GM21723 (cell line): Measurements from ENCODE around the gene TRIM63.
A peak's percentile ranks its signal among the peaks of the same experiment; 100 is the strongest.
"Not testable (repeated sequence)": the region's sequence is repeated elsewhere in the genome, so short reads cannot be mapped to it uniquely, and the experiment has no call there.

Experiments used
- ATAC-seq: cut with Tn5 transposase; IDR thresholded peaks from one replicate; pipeline ENCODE4 v1.9.1; 2021; ENCODE audit warnings: mild to moderate bottlenecking, moderate library complexity; ENCODE audit not compliant: unreplicated experiment

TRIM63 gene

DNA sequence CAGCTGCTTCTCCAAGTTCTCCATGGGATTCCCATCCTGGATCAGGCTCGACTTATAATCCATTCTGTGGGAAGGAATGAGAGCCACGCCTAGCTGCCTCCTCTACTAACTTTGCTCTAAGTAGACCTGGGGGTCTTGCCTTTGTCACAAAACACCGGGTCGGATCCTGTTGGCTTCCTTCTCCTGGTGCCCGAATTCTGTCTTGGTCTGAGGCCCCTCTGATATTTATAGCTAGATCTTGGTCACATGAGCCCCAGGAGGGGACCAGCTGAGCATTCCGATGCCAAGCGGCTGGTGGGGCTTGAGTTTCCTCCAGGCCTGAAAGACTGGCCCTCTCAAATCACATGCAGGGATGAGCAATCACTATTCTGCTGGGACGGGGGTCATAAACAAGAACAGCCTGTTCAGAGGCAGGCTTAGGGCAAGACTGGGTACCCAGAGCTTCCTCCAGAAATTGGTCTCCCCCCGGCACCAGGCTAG, at the start of gene TRIM63:
Gene TRIM63, minus strand, starts transcription at position 199 of the 480 bp plus-strand sequence. Its CDS starts 136 bp downstream, at position 63.
- ATAC-seq, result no peak

DNA sequence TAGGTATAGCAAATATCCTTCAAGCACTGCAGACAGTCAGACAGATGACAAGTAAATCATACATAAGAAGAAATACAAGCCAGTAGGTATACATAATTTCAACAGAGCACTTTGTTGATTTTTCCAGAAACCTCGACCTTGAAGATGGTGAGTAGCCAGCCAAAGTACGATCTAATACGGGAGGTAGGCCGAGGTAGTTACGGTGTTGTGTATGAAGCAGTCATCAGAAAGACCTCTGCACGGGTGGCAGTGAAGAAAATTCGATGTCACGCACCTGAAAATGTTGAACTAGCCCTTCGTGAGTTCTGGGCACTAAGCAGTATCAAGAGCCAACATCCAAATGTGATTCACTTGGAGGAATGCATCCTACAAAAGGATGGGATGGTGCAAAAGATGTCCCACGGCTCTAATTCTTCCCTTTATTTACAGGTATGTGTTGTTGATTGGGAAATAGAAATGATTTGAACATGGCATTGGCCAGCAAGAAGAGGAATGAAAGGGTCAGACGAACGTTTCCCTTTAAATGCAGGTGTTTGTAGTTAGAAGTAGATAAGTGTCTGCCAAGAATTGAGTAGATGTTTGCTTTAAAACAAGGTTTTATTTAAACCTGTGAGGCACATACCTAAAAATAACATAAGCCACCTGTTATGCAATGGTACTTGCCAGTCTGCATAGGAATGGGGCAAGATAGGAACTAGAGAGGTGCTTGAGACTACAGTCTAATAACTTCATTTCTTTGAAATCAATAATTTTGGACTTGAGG, 46.9 kb upstream of the TRIM63 start:
- ATAC-seq, result no peak

DNA sequence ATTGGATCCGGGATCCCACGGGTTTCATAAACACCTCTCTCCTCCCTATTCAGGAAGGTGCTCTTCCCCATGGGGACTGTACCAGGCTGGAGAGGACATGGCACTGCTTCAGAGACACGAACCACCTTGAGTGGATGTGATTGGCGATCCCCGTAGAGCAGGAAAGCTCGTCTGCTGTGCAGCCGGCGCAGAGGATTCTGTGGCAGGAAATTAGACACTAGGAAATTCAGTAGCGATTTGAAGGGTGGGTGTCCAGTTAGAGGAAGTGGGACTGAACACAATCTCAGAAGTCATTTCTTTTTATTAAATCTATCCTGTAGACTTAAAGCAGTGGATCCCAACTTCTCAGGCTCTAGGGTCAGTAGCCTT, 45.0 kb upstream of the TRIM63 start:
- ATAC-seq, result peak; percentile 11

DNA sequence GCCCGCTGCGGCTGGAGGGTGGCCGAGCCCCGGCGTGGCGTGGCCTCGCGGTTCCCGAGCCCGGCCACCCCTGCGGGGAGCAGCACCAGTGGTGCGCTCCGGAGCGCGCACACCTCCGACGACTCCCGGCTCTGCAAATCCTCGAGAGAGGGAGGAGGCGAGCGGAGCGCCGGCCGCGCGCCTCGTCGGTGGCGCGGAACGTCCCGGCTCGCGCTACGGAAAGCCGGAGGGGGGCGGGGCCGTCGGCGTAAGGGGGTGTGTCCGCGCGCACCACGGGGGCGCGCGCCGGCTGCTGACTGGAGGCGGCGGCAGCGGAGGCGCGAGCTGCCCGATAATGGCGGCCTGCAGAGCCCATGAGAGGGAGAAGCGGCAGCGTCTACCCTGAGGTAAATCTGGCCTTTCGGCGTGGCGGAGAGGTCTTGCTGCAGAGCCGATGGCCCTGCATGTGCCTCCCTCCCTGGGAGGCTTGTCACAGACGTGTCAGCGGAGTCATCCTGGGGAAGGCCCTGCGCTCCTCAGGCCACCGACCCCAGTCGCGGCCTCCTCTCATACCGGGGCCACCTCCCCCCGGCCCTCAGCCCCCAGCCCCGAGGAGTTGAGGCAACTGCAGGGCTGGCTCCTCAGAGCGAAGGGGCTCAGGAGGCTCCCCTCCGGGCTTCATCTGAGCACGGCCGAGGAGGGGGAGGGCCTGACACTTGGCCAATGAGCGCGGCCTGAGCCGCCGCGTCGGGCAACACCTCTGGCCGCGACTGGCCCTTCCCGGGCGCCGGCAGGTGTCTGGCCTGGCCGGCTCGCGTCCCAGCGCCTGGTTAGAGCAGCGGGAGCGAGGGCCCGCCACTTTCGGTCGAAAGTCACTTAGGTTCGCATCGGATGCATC, 44.3 kb upstream of the TRIM63 start, which contains the start of gene PDIK1L:
Gene PDIK1L, plus strand, starts transcription at position 295 of the 877 bp plus-strand sequence. CDS start 2,485 bp downstream, outside the sequence.
- peak; percentile 61 for ATAC-seq

DNA sequence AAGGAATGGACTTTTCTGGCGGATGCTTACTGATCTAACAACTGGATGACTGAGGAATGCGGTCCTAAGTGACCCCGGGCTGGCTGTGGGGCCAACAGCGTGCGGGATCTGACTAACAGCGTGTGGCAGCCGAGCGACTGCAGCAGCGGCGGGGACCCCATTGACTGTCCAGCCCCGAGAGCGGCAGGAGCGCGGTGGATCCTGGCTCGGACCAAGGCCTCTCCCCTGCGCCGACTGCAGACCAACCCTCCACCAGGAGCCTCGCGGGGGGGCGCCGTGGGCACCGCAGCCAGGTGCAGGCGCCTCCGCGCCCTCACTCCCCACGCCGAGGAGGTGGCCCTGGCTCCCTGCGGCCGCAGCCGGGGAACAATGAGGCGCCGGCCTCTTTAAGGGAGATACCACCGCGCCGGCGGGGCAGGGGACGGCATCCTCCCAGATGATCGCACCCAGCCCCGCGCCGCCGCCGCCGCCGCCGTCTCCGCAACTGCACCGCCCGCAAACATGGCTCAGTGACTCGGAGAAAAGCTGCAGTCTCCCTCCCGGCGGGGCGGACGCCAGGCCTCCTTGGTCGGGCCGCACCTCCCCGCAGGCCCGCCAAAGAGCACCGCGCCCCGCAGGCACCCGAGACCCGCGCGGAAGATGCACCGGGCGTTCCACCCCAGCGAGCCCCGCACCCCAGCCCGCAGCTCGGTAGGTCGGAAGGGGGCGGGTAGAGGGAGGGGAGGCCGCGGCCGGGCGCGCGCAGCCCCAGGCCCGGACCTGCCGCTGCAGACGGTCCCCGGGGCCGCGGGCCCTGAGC, 43.5 kb upstream of the TRIM63 start:
- peak; percentile 58 for ATAC-seq

DNA sequence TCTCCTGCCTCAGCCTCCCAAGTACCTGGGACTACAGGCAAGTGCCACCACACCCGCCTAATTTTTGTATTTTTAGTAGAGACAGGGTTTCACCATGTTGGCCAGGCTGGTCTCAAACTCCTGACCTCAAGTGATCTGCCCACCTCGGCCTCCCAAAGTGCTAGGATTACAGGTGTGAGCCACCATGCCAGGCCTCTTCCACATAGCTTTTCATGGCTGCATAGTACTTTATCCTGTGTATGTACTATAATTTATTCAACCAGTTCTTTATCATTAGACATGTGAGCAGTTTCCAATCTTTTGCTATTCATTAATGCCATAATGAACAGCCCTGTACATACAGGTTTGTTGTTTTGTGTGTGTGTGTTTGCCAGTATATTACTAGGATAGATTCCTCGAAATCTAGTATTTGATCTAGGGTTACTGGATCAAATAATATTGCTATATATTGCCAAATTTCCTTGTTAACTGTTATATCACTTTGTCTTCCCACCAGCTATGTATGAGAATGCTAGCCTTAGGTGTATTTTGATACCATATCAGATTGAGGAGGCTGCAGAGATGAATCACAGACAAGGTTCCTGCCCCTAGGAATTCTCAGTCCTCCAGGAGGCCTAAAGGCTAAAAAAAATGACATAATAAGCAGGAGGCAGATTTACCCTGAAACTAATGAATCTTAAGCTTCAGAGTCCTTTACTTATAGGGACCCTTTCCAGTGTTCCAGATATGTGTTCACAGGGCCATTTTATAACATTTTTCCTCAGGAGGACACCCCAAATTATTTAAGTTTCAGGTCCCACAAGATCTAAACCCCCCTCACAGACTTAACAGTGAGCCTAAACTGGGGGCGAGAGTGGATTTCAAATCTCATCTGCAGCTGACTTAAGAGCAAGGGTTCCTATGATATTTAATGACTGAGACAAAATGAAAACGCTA, 42.1 kb upstream of the TRIM63 start:
- ATAC-seq, result no peak

DNA sequence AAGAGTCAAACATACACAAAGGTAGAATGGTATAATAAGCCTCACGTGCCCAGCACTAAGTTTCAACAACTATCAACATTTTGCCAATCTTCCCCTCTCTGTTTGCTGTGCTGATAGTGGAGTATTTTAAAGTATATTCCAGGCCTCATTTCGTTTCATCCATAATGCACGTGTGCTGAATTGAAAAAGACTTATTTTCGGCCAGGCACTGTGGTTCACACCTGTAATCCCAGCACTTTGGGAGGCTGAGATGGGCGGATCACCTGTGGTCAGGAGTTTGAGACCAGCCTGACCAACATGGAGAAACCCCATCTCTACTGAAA, 37.8 kb upstream of the TRIM63 start:
- ATAC-seq, result not testable (repeated sequence)

DNA sequence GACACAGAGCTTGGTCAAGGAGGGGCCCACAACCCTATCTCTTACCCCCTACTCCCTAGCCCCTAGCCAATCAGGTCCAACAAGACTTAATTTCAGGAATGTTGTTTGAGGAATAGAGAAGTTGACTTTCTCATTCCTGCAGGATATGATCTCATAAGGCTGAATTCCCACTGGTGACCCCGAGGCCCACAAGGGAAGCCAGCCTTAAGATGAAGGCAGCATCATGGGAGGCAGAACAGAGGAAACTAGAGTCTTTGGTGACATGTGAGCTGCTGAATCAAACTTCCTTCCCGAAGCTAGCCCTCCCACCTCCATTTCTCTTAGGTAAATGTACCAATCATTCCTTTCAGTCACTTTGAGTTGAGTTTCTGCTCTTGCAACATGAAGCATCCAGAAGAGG, 35.1 kb upstream of the TRIM63 start:
- no peak for ATAC-seq

DNA sequence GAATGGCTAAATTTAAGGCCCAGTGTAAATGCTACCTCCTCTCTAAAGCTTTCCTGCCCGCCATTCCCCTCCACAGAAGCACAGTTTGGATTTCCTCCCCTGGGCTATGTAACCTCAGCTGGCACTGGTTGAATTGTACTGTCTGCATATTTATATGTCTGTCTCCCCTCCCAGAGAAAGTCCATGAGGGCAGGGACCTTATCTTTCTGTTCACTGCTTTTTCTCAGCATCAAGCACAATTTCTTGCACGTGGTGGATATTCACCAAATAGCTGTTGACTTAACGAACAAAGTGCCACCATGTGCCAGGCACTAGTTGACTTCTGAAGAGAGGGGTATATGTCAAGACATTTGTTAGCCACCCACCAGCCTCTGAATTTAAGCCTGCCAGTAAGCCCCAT, 34.7 kb upstream of the TRIM63 start:
- no peak for ATAC-seq

DNA sequence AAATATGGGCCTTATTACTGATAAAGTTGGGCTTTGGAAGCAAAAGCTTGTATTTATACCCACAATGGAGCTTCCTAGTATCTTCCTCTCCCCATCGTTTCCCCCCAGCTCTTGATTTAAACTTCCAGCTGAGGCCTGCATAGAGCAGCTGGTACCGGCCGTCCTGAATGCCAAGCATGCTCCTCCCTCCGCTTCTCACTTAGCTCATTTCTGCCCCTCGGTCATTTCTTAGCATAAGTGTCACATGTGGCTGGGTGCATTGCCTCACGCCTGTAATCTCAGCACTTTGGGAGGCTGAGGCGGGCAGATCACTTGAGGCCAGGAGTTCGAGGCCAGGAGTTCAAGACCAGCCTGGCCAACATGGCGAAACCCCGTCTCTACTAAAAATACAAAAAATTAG, 32.8 kb upstream of the TRIM63 start:
- ATAC-seq, result not testable (repeated sequence)

DNA sequence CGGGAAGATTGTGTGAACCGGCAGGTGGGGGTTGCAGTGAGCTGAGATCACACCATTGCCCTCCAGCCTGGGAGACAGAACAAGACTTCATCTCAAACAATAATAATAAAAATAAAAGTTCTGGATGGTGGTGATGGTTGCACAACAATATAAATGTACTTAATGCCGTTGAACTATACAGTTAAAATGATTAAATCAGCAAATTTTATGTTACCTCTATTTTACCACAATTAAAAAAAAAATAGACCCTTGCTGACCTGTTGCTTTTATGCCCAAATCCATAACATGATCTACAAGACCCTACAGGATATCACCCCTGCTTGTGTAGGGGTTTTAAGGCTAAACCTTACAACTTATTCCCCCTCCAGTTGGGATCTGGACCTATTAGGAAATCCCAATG, 32.4 kb upstream of the TRIM63 start:
- no peak for ATAC-seq

DNA sequence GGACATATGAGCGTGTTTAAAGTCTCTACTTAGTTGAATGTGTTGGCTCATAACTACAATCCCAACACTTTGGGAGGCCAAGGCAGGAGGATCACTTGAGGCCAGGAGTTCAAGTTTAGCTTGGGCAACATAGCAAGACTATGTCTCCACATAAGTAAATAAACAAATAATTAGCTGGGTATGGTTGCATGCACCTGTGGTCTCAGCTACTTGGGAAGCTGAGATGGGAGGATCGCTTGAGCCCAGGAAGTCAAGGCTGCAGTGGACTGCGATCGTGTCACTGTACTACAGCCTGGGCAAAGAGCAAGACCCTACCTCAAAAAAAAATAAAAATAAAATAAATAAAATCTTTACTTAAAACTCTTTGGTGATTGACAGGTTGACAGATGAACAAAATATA, 31.2 kb upstream of the TRIM63 start:
- ATAC-seq, result no peak

DNA sequence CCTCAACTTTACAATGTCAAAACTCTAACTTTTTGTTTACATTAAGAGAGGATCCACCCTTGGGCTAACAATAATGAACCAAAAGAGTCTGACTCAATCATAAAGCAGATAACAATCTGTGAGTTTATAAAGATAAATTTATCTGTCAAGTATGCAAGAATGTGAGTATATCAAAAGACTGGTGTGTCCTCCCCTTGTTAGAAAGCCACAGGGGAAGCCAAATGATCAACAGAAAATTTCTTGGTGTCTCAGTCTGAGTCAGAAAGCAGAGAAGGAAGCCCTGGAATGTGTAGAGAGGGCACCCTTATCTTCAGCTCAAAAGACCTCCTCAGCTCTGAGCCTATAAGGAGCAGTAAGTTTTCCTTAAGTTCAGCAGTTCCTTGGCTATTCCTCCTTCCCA, 30.3 kb upstream of the TRIM63 start:
- no peak for ATAC-seq

DNA sequence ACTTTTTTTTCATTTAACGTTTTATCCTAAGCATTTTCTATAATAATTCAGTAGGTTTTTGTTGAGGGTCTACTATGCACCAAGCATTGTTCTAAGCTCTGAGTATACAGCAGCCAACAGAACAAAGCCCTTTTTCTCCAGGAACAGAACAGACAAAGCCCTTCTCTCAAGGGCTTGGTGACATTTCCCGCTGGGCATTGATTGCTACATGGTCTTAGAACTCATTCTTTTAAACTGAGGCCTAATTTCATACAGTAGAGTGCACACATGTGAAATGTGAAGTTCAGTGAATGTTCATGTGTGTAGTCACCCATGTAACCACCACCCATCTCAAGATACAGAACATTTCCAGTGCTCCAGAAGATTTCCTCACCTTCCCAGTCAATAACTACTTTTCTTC, 29.0 kb upstream of the TRIM63 start:
- ATAC-seq, result no peak

DNA sequence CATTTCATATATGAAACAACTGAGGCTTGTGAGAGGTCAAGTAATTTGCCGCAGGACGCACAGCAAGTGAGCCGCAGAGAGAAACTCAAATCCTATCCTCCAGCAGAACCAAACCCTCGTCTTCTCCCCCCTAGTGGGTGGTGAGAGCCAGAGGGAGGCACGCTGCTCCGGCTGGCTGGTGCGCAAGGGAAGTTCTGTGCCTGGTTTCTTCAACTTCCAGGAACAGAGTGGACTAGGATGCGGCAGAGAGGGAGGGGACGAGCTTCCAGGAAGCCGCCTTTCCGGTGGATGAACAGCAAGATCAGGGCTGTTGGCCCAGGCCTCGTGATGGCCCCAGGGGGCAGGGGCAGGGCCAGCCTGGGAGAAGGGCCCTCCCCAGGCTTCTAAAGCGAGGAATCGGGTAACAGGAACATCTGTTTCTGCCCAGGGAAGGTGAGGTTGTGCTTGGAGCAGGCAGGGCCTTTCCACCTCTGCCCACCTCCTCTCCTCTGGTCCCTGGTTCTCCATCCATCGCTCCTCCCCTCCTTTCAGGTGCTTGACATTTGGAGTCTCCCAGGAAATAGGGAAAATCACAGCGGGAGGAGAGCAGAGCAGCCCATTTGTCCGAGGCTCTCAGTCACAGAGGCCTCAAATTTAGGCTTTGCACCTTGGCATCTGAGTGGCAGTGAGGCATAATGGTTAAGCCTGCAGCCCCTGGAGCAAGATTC, 27.4 kb upstream of the TRIM63 start:
- ATAC-seq, result no peak

DNA sequence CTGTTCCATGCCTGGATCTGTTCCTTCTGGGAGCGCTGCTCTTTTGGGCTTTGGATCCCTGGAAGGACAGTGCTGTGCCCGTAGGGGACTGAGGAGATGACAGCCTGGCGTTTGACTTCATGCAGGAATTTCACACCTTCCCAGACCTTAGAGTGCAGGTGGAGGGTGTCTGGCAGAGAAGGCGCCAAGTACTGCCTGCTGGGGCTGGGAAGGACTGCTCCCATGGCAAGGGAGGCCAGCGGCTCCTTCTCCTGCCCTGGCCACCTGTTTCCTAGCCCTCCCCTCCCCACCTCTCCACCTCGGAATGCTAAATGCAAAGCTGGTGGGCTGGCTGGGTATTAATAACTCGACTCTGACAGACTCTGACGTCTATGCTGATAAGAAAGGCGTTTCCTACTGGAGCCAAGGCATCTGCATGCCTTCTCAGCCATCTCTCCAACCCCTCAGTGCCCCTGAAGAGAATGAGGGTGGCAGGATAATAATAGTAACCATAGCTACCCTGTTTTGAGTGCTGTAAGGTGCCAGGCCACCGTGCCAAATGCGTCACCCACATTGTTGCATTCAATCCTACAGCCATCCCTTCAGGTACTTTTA, 26.7 kb upstream of the TRIM63 start:
- no peak for ATAC-seq

DNA sequence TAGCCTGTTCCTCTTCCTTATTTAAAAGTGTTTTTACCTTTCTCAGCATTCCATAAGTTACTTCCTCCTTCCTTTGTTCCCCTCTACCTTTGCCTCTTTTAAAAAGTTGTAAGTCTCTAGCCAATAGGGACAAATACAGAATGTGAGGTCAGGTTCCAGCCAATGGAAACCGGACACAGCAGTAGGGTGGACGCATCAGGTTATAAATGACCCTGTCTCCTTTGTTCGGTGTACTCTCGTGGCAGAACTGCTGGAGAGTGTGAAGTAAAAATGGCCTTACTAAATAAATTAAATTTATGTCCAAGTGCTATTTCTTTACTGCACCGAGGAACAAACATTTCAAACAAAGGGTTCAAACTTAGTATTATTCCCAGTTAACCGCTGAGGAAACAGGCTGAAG, 26.1 kb upstream of the TRIM63 start:
- not testable (repeated sequence) for ATAC-seq

DNA sequence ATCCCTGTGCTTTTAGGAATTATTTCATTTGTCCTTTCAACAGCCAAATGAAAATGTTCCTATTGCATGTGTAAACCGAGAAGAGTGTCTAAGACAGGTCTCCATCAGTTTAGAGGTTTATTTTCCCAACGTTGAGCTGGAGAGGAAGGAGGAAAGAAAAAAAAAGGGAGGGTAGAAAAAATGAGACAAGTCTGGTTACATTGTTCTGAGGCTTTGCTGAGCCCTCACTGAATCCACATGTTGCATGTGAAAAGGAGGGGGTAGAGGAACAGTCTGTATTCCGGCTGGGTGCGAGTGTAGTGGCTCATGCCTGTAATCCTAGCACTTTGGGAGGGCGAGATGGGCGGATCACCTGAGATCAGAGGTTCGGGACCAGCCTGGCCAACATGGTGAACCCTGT, 25.0 kb upstream of the TRIM63 start:
- ATAC-seq, result no peak

DNA sequence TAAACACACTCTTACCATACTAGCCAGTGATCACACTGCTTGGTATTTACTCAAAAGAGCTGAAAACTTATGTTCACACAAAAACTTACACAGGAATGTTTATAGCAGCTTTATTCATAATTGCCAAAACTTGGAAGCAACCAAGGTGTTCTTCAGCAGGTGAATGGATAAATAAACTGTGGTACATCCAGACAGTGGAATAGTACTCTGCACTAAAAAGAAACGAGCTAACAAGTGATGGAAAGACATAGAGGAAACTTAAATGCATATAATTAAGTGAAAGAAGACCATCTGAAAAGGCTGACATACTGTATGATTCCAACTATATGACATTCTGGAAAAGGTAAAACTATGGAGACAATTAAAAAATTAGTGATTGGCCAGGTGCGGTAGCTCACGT, 23.5 kb upstream of the TRIM63 start:
- no peak for ATAC-seq
